ENCODE results near the gene WSCD2.
"Not testable (repeated sequence)": the region's sequence is repeated elsewhere in the genome, so short reads cannot be mapped to it uniquely, and the experiment has no call there.

The WSCD2 gene

GRCh38 chr12:108196319-108196718 is 67.2 kb downstream of the WSCD2 start:
- DNase-seq (ENCODE audit: low read depth in 3 of 3), result no peak

- no peak for DNase-seq (ENCODE audit: low read depth in 3 of 3)
Observed at GRCh38 chr12:108196921-108197320, 67.8 kb downstream of the WSCD2 start.

GRCh38 chr12:108198043-108198442 is 69.0 kb downstream of the WSCD2 start:
- no peak for DNase-seq (ENCODE audit: low read depth in 3 of 3)

GRCh38 chr12:108199106-108199505 is 70.0 kb downstream of the WSCD2 start:
- no peak for DNase-seq (ENCODE audit: low read depth in 3 of 3)

- no peak for DNase-seq (ENCODE audit: low read depth in 3 of 3)
Observed at GRCh38 chr12:108201808-108202207, 72.7 kb downstream of the WSCD2 start.

- no peak for DNase-seq (ENCODE audit: low read depth in 3 of 3)
Observed at GRCh38 chr12:108204117-108204987, 75.3 kb downstream of the WSCD2 start.

GRCh38 chr12:108205864-108206263 is 76.8 kb downstream of the WSCD2 start:
- DNase-seq (ENCODE audit: low read depth in 3 of 3), result no peak

GRCh38 chr12:108207791-108208730 is 79.0 kb downstream of the WSCD2 start:
- no peak for DNase-seq (ENCODE audit: low read depth in 3 of 3)

GRCh38 chr12:108210001-108210400 is 80.9 kb downstream of the WSCD2 start:
- DNase-seq (ENCODE audit: low read depth in 3 of 3), result no peak

- DNase-seq (ENCODE audit: low read depth in 3 of 3), result no peak
Observed at GRCh38 chr12:108211157-108211556, 82.1 kb downstream of the WSCD2 start.

GRCh38 chr12:108213871-108214445 is 84.9 kb downstream of the WSCD2 start:
- no peak for DNase-seq (ENCODE audit: low read depth in 3 of 3)

- DNase-seq (ENCODE audit: low read depth in 3 of 3), result no peak
Observed at GRCh38 chr12:108214486-108214885, 85.4 kb downstream of the WSCD2 start.

- no peak for DNase-seq (ENCODE audit: low read depth in 3 of 3)
Observed at GRCh38 chr12:108215458-108215857, 86.4 kb downstream of the WSCD2 start.

- DNase-seq (ENCODE audit: low read depth in 3 of 3), result no peak
Observed at GRCh38 chr12:108218921-108219320, 89.8 kb downstream of the WSCD2 start.

- DNase-seq (ENCODE audit: low read depth in 3 of 3), result not testable (repeated sequence)
Observed at GRCh38 chr12:108225101-108225500, 96.0 kb downstream of the WSCD2 start.

- no peak for DNase-seq (ENCODE audit: low read depth in 3 of 3)
Observed at GRCh38 chr12:108226866-108227265, 97.8 kb downstream of the WSCD2 start.

GRCh38 chr12:108228746-108229145 is 99.7 kb downstream of the WSCD2 start:
- no peak for DNase-seq (ENCODE audit: low read depth in 3 of 3)

GRCh38 chr12:108231109-108231905 is 102.2 kb downstream of the WSCD2 start:
- no peak for DNase-seq (ENCODE audit: low read depth in 3 of 3)

- DNase-seq (ENCODE audit: low read depth in 3 of 3), result no peak
Observed at GRCh38 chr12:108231909-108232434, 102.9 kb downstream of the WSCD2 start.

GRCh38 chr12:108232565-108232964 is 103.5 kb downstream of the WSCD2 start:
- DNase-seq (ENCODE audit: low read depth in 3 of 3), result no peak

GRCh38 chr12:108234158-108234557 is 105.1 kb downstream of the WSCD2 start:
- DNase-seq (ENCODE audit: low read depth in 3 of 3), result no peak

Measured in stimulated activated CD4-positive, alpha-beta T cell treated with anti-CD3 and anti-CD28 coated beads, TNF-alpha, amount 100 ng/mL, for 4 hours (primary cell).